LHCN-M2 (cell line): Measurements from ENCODE around the gene ATP11A. TPM values are rescaled to one million over a fixed set of nuclear protein-coding genes. Genes with fewer than 3 reads are reported as not detected.
"Not testable (repeated sequence)": the region's sequence is repeated elsewhere in the genome, so short reads cannot be mapped to it uniquely, and the experiment has no call there.

Experiments used
- DNase-seq: peaks from one replicate; pipeline ENCODE4 v3.0.0-alpha.2; 2012; ENCODE audit warnings: low read depth
- total RNA-seq: library from RNA; depleted of rRNA; stranded (reverse); fragments of >200 nt; gene quantifications from 2 replicates; pipeline ENCODE4 v1.2.3, GENCODE V29; 2014

The ATP11A gene
- total RNA-seq, 1 experiment from 2014 or later, result 6.7 TPM

- DNase-seq, result no peak
Measured at GRCh38 chr13:112838038-112838841, 148.4 kb downstream of the ATP11A start.

DNA sequence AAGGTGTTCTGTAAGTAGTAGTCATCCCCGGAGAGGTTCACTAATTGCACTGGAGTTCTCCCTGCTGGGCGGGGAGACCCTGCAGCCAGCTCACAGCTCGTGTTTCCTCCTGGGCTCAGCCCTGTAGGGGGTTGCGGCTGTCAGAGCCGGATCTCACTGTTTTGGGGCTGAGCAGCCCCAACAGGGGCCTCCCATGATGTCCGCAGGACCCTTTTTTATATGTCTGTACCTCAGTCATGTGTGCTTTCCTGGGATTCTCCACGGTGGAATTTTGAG lies 148.9 kb downstream of the ATP11A start:
- no peak for DNase-seq

- no peak for DNase-seq
Measured at GRCh38 chr13:112839356-112840105, 149.7 kb downstream of the ATP11A start.

DNA sequence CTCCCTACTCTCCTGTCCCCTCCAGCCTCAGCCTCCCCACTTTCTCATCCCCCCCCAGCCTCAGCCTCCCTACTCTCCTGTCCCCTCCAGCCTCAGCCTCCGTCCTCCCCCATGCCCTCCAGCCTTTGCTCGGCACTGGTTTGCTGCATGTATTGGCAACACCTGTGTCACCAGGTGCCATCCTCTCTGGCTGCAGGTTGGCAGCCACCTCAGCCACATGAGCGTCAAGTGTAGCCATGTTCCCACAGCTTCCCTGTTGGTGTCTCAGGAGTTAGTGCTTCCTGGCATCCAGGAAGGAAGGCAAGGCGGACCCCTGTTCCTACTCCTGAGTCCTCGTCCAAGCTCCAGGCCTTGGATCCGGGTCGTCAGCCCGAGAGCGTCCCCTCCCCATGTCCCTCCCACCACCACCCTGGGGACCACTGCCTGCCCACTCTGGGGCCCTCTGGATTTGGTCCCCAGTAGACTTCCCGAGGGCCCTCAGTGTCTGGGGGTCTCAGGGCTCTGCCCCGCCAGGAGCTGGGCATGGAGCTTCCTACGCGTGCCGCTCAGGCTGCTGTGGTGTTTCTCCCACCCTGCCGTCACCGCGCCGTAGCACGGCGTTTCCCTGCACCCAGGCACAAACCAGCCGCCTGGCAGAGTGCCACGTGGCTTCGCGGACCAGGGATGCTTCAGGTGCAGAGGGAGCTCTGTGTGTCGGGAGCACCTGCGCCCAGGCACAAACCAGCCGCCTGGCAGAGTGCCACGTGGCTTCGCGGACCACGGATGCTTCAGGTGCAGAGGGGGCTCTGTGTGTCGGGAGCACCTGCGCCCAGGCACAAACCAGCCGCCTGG lies 150.8 kb downstream of the ATP11A start:
- no peak for DNase-seq

- not testable (repeated sequence) for DNase-seq
Measured at GRCh38 chr13:112841303-112842015, 151.6 kb downstream of the ATP11A start.

DNA sequence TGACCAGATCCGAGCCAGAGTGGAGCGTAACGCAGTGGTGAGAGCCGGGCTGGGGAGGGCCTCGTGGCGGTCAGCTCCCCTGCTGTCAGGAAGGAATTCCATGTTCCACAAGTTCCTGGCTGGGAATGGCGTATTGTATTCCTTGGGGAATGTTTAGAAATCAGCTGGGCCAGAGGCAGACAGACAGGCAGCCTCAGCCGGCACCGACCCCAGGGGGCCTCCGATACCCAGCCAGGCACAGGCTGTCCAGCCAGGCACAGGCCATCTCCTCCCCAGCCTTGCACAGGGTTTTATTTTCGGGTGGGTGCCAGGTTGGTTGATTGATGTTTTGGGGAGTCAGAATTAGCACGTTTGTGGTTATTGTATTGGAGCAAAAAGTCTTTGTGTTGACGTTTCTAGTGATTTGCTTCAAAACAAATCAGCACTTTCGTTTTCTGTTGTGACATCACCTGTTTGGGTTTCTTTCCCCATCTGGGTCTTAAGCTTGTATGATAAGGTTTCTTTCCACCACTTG lies 152.6 kb downstream of the ATP11A start:
- DNase-seq, result no peak

GRCh38 chr13:112842931-112843391 lies 153.1 kb downstream of the ATP11A start:
- DNase-seq, result no peak

GRCh38 chr13:112843392-112844111 lies 153.7 kb downstream of the ATP11A start:
- no peak for DNase-seq

- DNase-seq, result no peak
Measured at GRCh38 chr13:112844411-112844810, 154.6 kb downstream of the ATP11A start.

- DNase-seq, result no peak
Measured at GRCh38 chr13:112844879-112845278, 155.0 kb downstream of the ATP11A start.

GRCh38 chr13:112845511-112846144 lies 155.8 kb downstream of the ATP11A start:
- DNase-seq, result no peak

DNA sequence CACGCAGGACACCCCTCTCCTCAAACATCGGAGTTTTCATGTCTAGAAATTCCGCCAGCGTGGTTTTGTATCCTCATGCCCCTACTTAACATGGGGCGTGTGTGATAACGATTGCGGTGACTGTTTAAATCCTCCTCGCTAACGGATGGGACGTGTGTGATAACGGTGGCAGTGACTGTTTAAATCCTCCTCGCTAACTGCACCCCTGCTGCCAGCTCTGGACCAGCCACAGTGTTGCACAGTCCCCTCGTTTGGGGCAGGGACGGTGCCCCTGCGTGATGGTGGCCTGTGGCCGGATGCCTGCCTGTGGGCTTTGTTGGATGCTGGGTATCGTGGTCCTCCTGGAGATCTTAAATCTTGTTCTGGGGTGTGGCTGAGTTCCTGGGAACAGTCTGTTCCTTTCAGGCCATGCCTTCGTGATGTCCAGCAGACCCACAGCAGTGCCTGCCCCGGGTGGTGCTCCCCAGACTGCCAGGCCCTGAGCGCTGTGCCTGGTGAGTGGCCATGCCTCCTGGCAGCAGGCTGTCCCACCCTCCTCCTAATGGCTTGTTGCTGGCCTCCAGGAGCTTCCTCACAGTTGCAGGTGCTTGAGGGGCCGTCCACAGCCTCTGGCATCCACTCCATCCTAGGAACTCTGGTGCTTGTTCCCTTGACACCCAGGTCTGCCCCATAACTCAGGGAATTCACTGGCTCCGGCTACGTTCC lies 156.7 kb downstream of the ATP11A start:
- no peak for DNase-seq

DNA sequence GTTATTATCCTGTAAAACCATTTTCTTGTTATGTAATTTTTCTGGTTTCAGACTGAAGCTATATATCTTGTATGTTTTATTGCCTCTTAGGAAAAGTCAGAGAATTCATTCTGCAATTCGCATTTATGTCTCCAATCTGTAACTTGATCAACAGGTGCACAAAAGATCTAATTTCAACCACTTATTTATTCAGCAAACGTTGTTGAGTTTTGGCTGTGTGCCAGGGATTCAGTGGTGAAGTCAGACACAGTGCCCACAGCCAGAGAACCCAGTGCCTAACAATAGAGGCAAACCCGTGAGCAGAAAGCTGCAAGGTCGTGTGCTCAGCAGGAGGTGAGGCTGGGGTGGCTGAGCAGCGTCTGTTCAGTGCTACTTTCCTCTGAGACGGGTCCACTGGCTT lies 159.7 kb downstream of the ATP11A start:
- peak; percentile 89 for DNase-seq

- no peak for DNase-seq
Measured at GRCh38 chr13:112850273-112850672, 160.4 kb downstream of the ATP11A start.

DNA sequence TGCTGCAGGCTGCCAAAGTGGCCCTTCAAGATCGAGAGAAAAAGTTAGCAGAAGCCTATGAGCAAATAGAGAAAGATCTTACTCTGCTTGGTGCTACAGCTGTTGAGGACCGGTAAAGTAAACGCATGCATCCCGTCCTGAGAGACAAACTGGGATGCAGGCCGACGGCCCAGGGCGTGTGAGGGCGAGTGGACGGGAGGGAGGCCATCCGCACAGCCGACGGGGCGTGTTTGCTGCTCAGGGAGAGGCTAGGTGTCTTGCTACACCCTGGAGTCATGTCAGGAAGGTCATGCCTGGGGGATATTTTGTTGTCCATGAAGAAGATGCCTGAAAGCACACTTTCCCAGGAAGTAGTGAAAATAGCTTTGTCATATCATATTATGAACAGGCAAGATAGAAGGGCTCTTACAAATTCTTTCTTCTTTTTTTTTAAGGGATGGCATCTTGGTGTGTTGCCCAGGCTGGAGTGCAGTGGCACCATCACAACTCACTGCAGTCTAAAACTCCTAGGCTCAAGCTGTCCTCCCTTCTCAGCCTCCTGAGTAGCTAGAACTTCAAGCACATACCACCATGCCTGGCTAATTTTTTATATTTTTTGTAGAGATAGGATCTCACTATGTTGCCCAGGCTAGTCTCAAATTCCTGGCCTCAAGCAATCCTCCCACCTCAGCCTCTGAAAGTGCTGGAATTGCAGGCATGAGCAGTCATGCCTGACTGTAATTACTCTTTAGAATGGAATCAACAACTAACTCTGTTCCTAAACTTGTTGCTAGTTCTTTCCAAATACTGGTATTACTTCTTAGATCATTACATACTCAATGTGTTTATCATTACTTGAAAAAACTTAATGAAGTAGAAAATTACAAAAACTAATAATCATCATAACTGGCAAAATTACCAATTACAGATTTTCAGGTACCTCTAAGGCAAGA lies 161.5 kb downstream of the ATP11A start:
- DNase-seq, result no peak

DNA sequence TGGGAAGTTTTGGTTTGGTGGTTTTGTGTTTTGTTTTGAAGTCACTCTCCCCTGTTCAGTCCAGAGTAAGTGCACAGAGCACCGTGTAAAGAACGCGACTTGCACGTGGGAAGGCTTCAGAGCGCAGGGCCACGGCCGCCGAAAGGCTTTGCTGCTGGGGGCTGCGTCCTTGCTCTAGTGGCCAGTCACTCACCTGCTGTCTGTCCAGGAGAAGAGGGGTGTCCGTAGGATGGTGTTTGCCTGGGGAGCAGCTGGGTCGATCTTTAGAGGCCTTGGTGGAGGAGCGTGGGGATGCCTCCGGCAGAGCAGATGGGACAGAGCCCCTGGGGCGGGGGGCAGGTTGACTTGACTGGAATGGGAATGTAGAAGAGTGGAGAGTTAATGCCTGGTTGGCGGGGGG lies 162.6 kb downstream of the ATP11A start:
- no peak for DNase-seq

DNA sequence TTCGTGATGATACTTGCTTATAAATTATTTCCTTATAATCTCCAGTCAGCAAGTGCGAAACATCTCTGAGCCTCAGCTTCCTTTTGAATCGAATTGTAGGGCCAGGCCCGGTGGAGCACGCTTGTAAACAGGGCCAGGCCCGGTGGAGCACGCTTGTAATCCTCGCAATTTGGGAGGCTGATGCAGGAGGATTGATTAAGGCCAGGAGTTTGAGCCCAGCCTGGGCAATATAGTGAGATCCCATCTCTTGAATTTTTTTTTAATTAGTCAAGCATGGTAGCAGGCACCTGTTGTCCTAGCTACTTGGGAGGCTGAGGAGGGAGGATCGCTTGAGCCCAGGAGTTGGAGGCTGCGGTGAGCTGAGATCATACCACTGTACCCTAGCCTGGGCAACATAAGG lies 163.0 kb downstream of the ATP11A start:
- DNase-seq, result no peak

DNA sequence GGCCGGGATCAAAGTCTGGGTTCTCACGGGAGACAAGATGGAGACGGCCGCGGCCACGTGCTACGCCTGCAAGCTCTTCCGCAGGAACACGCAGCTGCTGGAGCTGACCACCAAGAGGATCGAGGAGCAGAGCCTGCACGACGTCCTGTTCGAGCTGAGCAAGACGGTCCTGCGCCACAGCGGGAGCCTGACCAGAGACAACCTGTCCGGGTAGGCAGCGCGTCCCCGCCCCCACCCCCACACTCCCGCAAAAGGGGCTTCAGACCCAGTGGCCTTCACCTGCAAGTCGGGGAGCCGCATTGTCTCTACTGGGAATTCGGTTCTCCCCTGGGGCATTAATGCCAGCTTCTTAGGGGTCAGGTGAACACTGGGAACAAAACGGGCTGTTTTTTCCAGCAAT lies 164.5 kb downstream of the ATP11A start:
- DNase-seq, result no peak
